ENCODE data around the gene RNF11. TPM values are rescaled to one million over a fixed set of nuclear protein-coding genes. Genes with fewer than 3 reads are reported as not detected.

Gene RNF11
- total and polyA plus RNA-seq, 11 donors = 42.4 to 143 (median 107) TPM

DNA sequence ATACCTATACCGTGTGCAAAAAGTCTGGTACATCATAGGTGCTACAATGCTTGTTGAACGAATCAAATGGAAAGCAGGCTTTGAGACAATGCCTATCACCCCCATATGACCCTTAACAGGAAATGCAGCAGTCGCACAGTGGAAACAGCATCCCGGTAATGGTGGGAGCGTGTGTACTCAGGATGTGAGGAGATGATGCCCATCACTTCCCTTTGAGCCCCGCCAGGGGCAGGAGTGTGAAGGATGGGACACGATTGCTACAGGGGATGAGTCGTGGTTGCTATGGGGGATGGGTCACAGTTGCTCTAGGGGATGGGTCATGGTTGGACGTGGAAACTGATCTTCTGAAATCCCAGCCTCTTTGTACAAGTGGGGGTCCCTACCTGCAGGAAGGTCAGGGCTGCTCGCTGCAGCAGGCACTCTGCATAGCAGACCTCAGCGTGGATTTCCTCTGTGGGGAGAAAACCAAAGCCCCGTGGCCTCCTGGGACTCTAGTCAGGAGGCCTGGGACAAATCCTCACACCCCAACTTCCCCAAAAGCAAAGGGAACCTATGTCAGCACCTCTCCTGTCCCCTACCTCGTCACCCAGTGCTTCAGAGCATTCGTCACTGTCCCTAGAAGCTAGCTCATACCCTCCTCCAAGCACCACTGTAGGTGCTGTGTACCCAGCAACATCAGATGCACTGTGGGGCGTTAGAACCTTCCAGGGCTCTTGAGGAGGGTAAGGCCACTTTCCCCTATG, 75.0 kb downstream of the RNF11 start:
- ATAC-seq = no peak
- TF ChIP-seq, protein P1, sequence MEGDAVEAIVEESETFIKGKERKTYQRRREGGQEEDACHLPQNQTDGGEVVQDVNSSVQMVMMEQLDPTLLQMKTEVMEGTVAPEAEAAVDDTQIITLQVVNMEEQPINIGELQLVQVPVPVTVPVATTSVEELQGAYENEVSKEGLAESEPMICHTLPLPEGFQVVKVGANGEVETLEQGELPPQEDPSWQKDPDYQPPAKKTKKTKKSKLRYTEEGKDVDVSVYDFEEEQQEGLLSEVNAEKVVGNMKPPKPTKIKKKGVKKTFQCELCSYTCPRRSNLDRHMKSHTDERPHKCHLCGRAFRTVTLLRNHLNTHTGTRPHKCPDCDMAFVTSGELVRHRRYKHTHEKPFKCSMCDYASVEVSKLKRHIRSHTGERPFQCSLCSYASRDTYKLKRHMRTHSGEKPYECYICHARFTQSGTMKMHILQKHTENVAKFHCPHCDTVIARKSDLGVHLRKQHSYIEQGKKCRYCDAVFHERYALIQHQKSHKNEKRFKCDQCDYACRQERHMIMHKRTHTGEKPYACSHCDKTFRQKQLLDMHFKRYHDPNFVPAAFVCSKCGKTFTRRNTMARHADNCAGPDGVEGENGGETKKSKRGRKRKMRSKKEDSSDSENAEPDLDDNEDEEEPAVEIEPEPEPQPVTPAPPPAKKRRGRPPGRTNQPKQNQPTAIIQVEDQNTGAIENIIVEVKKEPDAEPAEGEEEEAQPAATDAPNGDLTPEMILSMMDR (IDR thresholded peaks at IDR 0.05) = no peak
- no peak for TF ChIP-seq POLR2A (IDR thresholded peaks at IDR 0.05)
- H3K4me1 ChIP-seq = peaks cover 0 to 13% (median 0%) of the 10 kb centered on the region in 12 donors
- no peak overlapping the region for H3K4me3 ChIP-seq
- no peaks in the 10 kb centered on the region for H3K9me3 ChIP-seq
- H3K36me3 ChIP-seq = peaks cover 0 to 2% (median 0%) of the 10 kb centered on the region in 9 donors
- no peaks in the 10 kb centered on the region for H3K27me3 ChIP-seq
- 60 to 71% (median 70%) methylated on average over 13 to 15 of the region's 15 CpGs for WGBS, 4 donors
- DNase-seq = peak in 1 of 5 donors; percentile 7
- intact Hi-C loops (cut with DNase I) = no loop called here
- H3K27ac ChIP-seq = no peak overlapping the region

DNA sequence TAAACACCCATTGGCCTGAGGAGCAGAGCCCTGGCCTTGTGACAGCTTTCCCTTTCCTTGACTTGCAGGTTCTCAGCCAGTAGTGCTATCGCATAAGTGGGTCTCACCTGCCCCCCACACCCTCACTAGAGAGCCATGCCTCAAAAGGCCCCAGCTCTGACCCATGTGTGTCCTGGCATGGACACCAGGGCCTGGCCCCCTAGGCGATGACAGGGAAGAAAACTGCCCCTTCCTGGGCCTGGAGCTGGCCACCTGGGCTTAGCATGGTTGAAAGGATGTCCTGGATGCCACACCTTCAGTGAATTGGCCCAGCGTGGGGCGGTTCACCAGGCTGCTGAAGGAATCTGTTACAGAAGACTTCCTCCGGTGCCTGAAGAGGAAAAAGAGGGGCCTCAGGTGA, 75.8 kb downstream of the RNF11 start:
- DNase-seq (peak in 1 of 5 donors; percentile 48), ATAC-seq (no peak)
- WGBS, 4 donors = 93 to 95% (median 94%) methylated on average over 4 to 5 of the region's 5 CpGs
- H3K9me3 ChIP-seq = no peaks in the 10 kb centered on the region
- H3K4me1 ChIP-seq = peaks cover 0 to 13% (median 0%) of the 10 kb centered on the region in 12 donors
- H3K36me3 ChIP-seq = peaks cover 0 to 2% (median 0%) of the 10 kb centered on the region in 9 donors
- no peak overlapping the region for H3K27ac ChIP-seq
- intact Hi-C loops (cut with DNase I) = no loop called here
- TF ChIP-seq POLR2A (IDR thresholded peaks at IDR 0.05) = no peak
- TF ChIP-seq, protein P1 (IDR thresholded peaks at IDR 0.05) = no peak
- H3K27me3 ChIP-seq = no peaks in the 10 kb centered on the region
- no peak overlapping the region for H3K4me3 ChIP-seq

DNA sequence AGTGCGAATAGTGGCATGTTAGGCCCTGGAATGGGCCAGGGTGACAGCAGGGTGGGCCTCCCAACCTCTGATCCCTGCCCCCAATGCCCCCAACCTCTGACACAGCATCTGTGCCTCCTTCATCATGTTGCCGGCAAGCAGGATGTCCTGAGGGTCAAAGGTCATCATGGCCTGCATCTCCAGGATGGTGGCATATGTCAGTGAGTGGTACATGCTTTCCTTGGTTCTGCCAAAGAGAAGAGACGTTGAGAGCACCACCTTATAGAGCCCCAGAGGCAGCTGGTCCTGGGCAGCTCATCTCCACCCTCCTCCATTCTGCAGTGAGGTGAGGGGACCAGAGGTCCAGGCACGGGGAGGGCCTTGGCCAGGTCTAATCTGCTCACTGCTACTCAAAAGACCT, 76.6 kb downstream of the RNF11 start:
- peak in 1 of 5 donors; percentile 14 for DNase-seq
- WGBS, 4 donors = 77 to 89% (median 83%) methylated on average over 4 of the region's 4 CpGs
- Histone ChIP-seq H3K4me1 (peaks cover 0 to 13% (median 0%) of the 10 kb centered on the region in 12 donors), H3K36me3 (peaks cover 0 to 2% (median 0%) of the 10 kb centered on the region in 9 donors), H3K9me3 (no peaks in the 10 kb centered on the region), H3K4me3 (no peak overlapping the region), H3K27ac (no peak overlapping the region), H3K27me3 (no peaks in the 10 kb centered on the region)
- no peak for ATAC-seq
- intact Hi-C loops (cut with DNase I) = no loop called here
- TF ChIP-seq, protein P1 (IDR thresholded peaks at IDR 0.05) = no peak
- TF ChIP-seq POLR2A (IDR thresholded peaks at IDR 0.05) = no peak

DNA sequence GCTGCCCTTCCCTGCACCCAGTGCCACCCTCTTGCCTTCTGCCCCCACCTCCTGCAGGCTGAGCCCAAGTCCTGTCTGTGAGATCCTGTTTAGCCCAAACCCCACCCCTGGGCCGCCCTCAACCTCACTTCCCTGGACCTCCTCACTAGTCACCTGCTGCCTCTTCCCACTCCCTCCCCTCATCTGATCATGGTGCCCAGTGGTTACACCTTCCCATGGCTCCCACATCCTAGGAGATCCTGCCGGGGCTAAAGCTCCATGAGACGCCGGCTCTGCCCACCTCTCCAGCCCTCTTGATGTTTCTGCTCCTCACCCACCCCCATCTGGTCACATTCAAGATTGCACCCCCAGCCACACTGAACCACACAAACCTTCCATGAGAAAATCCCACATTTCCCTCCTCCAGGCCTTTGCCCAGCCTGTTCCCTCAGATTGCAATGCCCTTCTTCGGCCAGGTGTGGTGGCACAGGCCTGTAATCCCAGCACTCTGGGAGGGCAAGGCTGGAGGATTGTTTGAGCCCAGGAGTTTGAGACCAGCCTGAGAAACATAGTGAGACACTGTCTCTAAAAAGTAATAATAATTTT, 77.3 kb downstream of the RNF11 start:
- no peak for TF ChIP-seq POLR2A (IDR thresholded peaks at IDR 0.05)
- TF ChIP-seq, protein P1 (IDR thresholded peaks at IDR 0.05) = peak in 3 of 12 donors; percentile 6 to 14 (median 8)
- Histone ChIP-seq H3K4me1 (peaks cover 0 to 13% (median 0%) of the 10 kb centered on the region in 12 donors), H3K4me3 (no peak overlapping the region), H3K36me3 (peaks cover 0 to 2% (median 0%) of the 10 kb centered on the region in 9 donors), H3K27me3 (no peaks in the 10 kb centered on the region), H3K27ac (no peak overlapping the region), H3K9me3 (no peaks in the 10 kb centered on the region)
- 85 to 99% (median 95%) methylated on average over 5 of the region's 5 CpGs for WGBS, 4 donors
- DNase-seq = peak in 1 of 5 donors; percentile 13
- ATAC-seq = no peak
- intact Hi-C loops (cut with DNase I) = no loop called here

All from heart left ventricle (tissue), 16 donors.